ENCODE measurements around the gene OLFML3.

OLFML3 gene

DNA sequence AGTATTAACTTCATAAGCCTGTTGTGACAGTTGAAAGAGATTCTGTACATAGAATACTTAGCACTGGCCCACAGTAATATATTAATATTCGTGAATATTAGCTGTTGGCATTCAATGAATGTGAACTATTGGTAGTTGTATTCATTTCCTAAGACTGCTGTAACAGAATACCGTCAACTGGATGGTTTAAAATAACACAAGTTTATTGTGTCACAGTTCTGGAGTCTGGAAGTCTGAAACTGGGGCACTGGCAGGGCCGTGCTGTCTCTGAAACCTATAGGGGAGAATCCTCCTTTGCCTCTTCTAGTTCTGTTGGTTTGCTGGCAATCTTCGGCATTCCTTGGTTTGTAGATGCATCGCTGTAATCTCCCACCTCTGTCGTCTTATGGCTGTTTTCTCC lies 47.5 kb downstream of the OLFML3 start:
- H3K27ac ChIP-seq (ENCODE audit: low read depth, low read length, severe bottlenecking): no peak overlapping the region
- H3K4me1 ChIP-seq (ENCODE audit: control insufficient read depth, insufficient read depth, low read length, poor library complexity, severe bottlenecking): no peaks in the 10 kb centered on the region
- no peaks in the 10 kb centered on the region for H3K9me3 ChIP-seq (ENCODE audit: control insufficient read depth, low read length)
- no peak overlapping the region for H3K4me3 ChIP-seq (ENCODE audit: extremely low read depth, insufficient read depth, low read length, poor library complexity, severe bottlenecking)
- WGBS, 2 experiments (ENCODE audit: insufficient coverage in 2 of 2): 83 to 86% methylated on average over 1 to 4 of the region's 6 CpGs
- no peaks in the 10 kb centered on the region for H3K36me3 ChIP-seq (ENCODE audit: control insufficient read depth, insufficient read depth, low read length)

Data from mesodermal cell (in vitro differentiated cells).